Posterior cingulate gyrus (tissue), 11 donors: ENCODE measurements around the gene GRB2.
"Not testable (repeated sequence)": the region's sequence is repeated elsewhere in the genome, so short reads cannot be mapped to it uniquely, and the experiment has no call there.

Experiments
- DNase-seq, 10 donors: peaks; one replicate each; pipeline versions ENCODE4 v3.0.0 to v3.0.0-alpha.2; 2020 to 2021; ENCODE audit warnings: mixed read lengths in 3 of 10
- intact Hi-C: fragments of 100-400 bp; cut with DNase I; formaldehyde crosslinking; loops from one replicate; pipeline ENCODE4 v1.15.1; 2023

Gene GRB2

GRCh38 chr17:75405365-75406221, at the start of gene GRB2:
Gene GRB2 (minus strand): TSS chr17:75405678. CDS start chr17:75393628, 12,050 bp downstream.
- DNase-seq: peak; percentile 97 to 100 (median 99)
- intact Hi-C loops: loop anchor here (5.0 kb wide), 1 partner anchor 133 kb away; the partner anchor contains the start of gene MIF4GD

DNA sequence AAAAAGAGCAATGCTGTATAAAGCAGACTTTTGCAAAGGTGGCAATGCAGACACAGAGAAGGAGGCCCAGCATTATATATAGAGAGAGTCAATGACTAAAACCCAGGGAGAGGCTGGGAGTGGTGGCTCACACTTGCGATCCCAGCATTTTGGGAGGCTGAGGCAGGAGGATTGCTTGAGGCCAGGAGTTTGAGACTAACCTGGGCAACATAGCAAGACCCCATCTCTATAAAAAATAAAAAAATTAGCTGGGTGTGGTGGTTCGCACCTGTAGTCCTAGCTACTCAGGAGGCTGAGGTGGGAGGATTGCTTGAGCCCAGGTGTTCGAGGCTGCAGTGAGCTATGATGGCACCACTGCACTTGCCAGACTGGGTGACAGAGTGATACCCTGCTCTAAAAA, 49.2 kb upstream of the GRB2 start:
- intact Hi-C loops: not testable (repeated sequence)
- peak in 2 of 10 donors; percentile 9 to 42 for DNase-seq

DNA sequence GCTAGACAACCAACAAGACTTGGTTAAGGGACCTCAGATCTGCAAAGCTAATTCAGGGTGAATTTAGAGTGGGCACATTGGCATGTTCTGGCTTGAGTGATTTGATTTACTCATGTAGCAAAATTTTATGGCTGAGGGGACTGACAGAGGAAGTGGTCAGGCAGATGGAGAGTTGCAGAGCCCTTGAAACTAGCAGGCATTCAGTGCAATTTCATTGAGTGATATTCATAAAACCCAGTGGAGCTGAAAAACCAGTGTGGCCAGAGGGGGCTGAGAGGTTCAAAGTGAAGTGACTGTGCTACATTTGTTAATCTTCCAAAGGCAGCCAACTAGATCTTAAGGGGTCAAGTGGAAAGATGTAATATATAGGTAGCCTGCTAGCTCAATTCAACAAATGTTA, 48.7 kb upstream of the GRB2 start:
- intact Hi-C loops: no loop called here
- DNase-seq: peak in 1 of 10 donors; percentile 5

- intact Hi-C loops: no loop called here
- no peak for DNase-seq
Measured at GRCh38 chr17:75450270-75450669, 44.8 kb upstream of the GRB2 start.

DNA sequence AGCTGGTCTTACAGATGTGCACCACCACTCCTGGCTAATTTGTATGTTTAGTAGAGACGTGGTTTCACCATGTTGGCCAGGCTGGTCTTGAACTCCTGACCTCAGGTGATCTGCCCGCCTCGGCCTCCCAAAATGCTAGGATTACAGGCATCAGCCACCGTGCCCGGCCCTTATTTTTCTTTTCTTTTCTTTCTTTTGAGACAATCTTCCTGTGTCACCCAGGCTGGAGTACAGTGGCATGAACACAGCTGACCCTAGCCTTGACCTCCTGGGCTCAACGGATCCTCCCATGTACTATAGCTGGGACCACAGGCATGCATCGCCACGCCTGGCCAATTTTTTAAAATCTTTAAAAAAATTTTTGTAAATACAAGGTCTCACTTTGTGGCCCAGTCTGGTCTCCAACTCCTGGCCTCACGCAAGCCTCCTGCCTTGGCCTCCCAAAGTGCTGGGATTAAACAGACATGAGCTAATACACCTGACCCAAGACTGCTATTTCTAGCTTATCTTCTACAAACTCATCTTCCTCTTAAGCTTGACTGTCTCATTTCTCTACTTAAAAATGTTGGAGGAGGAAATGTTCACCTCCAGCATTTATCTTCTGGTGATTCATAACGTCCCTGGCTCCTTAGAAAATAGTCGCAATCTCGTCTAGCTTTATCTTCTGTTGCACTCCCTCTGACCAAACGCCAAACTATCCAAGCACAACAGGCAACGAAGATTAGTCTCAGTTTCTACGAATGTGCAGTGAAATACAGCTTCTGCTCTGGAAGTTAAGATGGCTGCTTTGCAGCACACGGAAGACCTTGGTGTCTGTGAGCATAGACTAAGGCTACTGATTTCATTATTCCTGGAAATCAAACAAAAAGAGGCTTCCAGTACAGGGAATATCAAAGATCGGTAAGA, 42.7 kb upstream of the GRB2 start:
- intact Hi-C loops: no loop called here
- peak in 2 of 10 donors; percentile 33 for DNase-seq

GRCh38 chr17:75445896-75446295, 40.4 kb upstream of the GRB2 start:
- peak in 1 of 10 donors; percentile 13 for DNase-seq

DNA sequence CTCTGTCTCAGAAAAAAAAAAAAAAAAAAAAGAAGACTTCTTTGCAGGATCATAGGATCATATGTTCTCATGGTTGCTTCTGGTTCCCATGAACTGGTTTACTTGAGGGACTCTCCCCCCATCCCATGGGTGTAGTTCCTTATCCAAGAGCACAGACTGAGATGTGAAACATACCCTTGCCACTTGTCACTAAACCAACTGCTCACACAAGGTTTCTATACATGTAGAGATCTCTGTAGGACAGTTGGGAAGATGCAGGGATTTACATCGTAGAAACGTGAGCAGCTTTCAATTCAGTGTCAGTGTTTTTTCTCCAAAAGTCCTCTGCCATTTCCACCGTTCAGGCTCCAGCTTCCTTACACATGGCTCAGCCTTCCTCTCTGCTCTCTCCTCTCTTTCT, 39.8 kb upstream of the GRB2 start:
- intact Hi-C loops: no loop called here
- no peak for DNase-seq

More at GRCh38 chr17:75445896-75446295, 40.4 kb upstream of the GRB2 start:
- intact Hi-C loops: not testable (repeated sequence)

- DNase-seq: peak in 1 of 10 donors; percentile 44
- intact Hi-C loops: no loop called here
Measured at GRCh38 chr17:75442168-75443103, 37.0 kb upstream of the GRB2 start.

GRCh38 chr17:75440738-75441448, 35.4 kb upstream of the GRB2 start:
- intact Hi-C loops: no loop called here
- peak in 1 of 10 donors; percentile 2 for DNase-seq

DNA sequence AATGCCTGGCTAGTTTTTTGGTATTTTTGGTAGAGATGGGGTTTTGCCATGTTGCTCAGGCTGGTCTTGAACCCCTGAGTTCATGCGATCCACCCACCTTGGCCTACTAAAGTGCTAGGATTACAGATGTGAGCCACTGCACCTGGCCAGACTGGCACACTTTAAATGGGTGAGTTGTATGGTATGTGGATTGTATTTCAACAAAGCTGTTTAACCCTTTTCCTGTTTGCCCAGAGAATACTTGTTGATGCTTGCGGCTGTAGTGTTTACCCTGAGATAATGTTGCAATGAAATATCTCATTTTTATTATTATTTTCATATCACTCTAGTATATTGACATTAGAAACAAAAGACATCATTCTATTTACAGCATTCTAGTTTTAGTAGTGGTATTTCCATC, 33.8 kb upstream of the GRB2 start:
- intact Hi-C loops: no loop called here
- DNase-seq: no peak

GRCh38 chr17:75437404-75437803, 31.9 kb upstream of the GRB2 start:
- peak in 1 of 10 donors; percentile 2 for DNase-seq
- intact Hi-C loops: not testable (repeated sequence)

GRCh38 chr17:75434433-75434832, 29.0 kb upstream of the GRB2 start:
- intact Hi-C loops, DNase-seq: not testable (repeated sequence)

- intact Hi-C loops: no loop called here
- DNase-seq: no peak
Measured at GRCh38 chr17:75433218-75433783, 27.8 kb upstream of the GRB2 start.

DNA sequence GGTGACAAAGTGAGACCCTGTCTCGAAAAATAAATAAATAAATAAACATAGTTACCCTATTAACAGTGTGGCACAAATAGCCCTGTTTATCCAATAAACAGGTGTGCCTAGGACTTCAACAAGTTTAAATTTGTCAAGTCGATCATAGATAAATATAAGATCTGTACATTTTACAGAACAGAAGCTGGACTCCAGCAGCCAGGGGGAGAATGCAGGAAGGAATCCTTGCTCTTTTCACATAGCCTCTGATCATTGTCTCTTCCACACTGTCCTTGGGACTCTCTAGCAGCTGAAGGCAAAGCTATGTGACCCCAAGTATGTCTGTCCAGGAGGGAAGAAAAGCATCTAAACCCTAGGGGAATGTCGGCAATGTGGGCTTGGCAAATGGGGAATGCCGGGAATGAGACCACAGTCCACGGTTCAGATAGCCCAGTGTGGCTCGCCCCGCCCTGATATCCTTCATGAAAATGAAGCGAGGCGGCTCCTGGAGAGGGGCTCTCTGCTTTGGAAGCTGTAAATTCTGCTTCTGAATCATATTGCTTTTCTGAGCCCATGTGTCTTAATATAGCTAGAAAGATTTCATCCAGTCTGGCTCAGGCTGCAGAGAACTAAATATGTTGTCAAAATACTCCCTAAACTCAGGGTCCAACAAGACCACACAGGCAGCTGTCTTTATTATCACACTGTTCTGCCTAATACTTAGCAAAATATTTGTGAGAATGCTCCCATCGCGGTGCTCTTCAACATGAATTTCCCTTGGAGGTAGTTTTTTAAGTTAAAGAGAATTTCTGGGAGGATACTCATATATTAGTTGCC, 24.9 kb upstream of the GRB2 start:
- intact Hi-C loops: no loop called here
- DNase-seq: peak in 1 of 10 donors; percentile 64

GRCh38 chr17:75428543-75429469, 23.3 kb upstream of the GRB2 start:
- DNase-seq: peak in 1 of 10 donors; percentile 64
- intact Hi-C loops: loop anchor here (5.0 kb wide), 1 partner anchor 158 kb away; the partner anchor contains the start of gene MYO15B

DNA sequence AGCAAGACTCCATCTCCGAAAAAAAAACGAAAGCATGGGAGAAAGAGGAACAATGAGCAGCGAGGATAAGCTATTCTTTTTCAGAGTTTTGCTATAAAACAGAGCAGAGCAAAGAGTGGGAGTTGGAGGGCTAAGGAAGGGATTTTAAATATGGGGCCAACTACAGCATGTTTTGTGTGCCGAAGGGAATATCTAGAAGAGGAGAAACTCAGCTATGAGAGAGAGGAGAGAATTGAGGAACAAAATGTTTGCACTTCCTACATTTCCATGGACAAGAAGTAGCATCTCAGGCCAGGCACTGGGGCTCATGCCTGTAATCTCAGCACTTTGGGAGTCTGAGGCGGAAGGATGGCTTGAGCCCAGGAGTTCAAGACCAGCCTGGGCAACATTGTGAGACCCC, 13.1 kb upstream of the GRB2 start:
- no peak for DNase-seq
- intact Hi-C loops: no loop called here

DNA sequence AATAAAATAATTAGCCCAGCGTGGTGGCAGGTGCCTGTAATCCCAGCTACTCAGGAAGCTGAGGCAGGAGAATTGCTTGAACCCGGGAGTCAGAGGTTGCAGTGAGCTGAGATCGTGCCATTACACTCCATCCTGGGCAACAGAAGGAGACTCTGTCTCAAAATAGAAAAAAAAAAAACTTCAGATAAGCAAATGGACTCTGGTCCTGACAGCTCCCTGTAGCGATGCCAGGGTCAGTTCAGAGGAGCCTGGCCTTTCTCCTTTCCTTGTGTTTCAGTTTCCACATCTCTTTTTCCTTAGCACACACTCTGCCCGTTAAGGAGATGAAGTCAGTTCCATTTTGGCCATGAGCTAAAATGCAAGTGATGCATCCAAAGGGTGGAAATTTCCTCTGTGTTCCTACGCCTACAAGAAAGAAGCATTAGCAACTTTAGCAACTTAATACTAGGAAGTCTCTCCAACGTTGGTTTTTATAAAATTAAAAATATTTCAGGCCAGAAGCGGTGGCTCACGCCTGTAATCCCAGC, 11.6 kb upstream of the GRB2 start:
- DNase-seq: no peak
- intact Hi-C loops: no loop called here
